WI38 (cell line): ENCODE results near the gene MMP17.

Experiments used
- H3K4me3 ChIP-seq: 2 replicates; pipeline ENCODE4 v1.5.1; 2011; ENCODE audit warnings: low read depth, mild to moderate bottlenecking, control low read depth, low read length
- TF ChIP-seq, protein P1 (sequence below): IDR thresholded peaks from 2 replicates; pipeline ENCODE4 v1.5.1; 2012; ENCODE audit warnings: low read depth, mild to moderate bottlenecking, control low read depth, low read length

MMP17 gene

DNA sequence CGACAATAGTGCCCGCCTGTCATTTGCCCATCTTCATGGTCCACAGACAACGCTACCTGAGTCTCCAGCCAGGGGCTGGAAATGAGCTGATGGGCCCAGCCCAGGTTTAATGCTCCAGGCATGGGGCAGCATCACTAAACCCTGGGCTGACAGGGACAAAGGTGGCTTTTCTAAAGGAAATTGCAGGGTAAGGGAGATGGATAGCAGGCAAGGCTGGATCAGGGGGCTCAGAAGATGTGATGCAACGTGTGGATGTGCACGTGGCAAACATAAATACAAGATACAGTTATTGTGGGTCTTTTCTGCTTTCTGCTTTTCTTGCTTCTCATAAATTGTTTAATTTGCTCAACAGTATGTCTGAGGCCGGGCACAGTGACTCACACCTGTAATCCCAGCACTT, 3.7 kb upstream of the MMP17 start:
- TF ChIP-seq, protein P1, sequence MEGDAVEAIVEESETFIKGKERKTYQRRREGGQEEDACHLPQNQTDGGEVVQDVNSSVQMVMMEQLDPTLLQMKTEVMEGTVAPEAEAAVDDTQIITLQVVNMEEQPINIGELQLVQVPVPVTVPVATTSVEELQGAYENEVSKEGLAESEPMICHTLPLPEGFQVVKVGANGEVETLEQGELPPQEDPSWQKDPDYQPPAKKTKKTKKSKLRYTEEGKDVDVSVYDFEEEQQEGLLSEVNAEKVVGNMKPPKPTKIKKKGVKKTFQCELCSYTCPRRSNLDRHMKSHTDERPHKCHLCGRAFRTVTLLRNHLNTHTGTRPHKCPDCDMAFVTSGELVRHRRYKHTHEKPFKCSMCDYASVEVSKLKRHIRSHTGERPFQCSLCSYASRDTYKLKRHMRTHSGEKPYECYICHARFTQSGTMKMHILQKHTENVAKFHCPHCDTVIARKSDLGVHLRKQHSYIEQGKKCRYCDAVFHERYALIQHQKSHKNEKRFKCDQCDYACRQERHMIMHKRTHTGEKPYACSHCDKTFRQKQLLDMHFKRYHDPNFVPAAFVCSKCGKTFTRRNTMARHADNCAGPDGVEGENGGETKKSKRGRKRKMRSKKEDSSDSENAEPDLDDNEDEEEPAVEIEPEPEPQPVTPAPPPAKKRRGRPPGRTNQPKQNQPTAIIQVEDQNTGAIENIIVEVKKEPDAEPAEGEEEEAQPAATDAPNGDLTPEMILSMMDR = no peak
- no peak overlapping the region for H3K4me3 ChIP-seq

- no peak overlapping the region for H3K4me3 ChIP-seq
- TF ChIP-seq, protein P1 = no peak
Observed at GRCh38 chr12:131825146-131825892, 2.9 kb upstream of the MMP17 start.

- no peak overlapping the region for H3K4me3 ChIP-seq
- TF ChIP-seq, protein P1 = no peak
Observed at GRCh38 chr12:131826097-131826928, 1.9 kb upstream of the MMP17 start.

GRCh38 chr12:131828671-131829355, 620 bp downstream of the MMP17 start:
- H3K4me3 ChIP-seq = peak overlapping the region; percentile 69
- TF ChIP-seq, protein P1 = no peak

GRCh38 chr12:131829356-131829747, 1.2 kb downstream of the MMP17 start:
- peak overlapping the region; percentile 69 for H3K4me3 ChIP-seq
- TF ChIP-seq, protein P1 = no peak

- TF ChIP-seq, protein P1 = no peak
- H3K4me3 ChIP-seq = peak overlapping the region; percentile 69
Observed at GRCh38 chr12:131829791-131830334, 1.7 kb downstream of the MMP17 start.
